Activated CD4-positive, alpha-beta memory T cell treated with anti-CD3 and anti-CD28 coated beads, Interleukin-2, amount 10 ng/mL, durations not matched to agents 7 days and 5 days (primary cell): ENCODE data around the gene RFX8. TPM values are rescaled to one million over a fixed set of nuclear protein-coding genes. Genes with fewer than 3 reads are reported as not detected.

Experiments used
- CTCF ChIA-PET: fragments of 350-600 bp; sonication (Branson Sonifier 250); formaldehyde crosslinking; loops from one replicate; lab custom pipeline; 2021; ENCODE audit warnings: antibody characterized with exemption, inconsistent platforms; lab: Charles Lee
- POLR2A ChIA-PET: fragments of 350-600 bp; sonication (Branson Sonifier 250); formaldehyde crosslinking; loops from one replicate; lab custom pipeline; 2021; ENCODE audit warnings: antibody characterized with exemption; lab: Charles Lee
- DNase-seq: peaks from one replicate; pipeline ENCODE4 v3.0.0-alpha.2; 2020
- H3K27ac Mint-ChIP-seq: one replicate; pipeline ENCODE4 v1.8.0; 2021; ENCODE audit warnings: mild to moderate bottlenecking, mixed read lengths
- H3K27me3 Mint-ChIP-seq: one replicate; pipeline ENCODE4 v1.8.0; 2021; ENCODE audit warnings: mixed read lengths
- H3K36me3 Mint-ChIP-seq: one replicate; pipeline ENCODE4 v1.8.0; 2021; ENCODE audit warnings: low read depth, mixed read lengths
- H3K4me1 Mint-ChIP-seq: one replicate; pipeline ENCODE4 v1.8.0; 2021; ENCODE audit warnings: mixed read lengths
- H3K4me3 Mint-ChIP-seq: one replicate; pipeline ENCODE4 v1.8.0; 2021; ENCODE audit warnings: mild to moderate bottlenecking, mixed read lengths
- H3K9me3 Mint-ChIP-seq: one replicate; pipeline ENCODE4 v1.8.0; 2021; ENCODE audit warnings: mixed read lengths
- total RNA-seq, 2 experiments: library from RNA; stranded (reverse); gene quantifications; one replicate each; pipeline ENCODE4 v1.2.3, GENCODE V29; 2021

The RFX8 gene
- total RNA-seq, 2 experiments from 2014 or later = 1.7 to 2.6 TPM

GRCh38 chr2:101479810-101480209 is 4.9 kb upstream of the RFX8 start:
- no peaks in the 10 kb centered on the region for H3K9me3 Mint-ChIP-seq
- H3K27me3 Mint-ChIP-seq = no peaks in the 10 kb centered on the region
- H3K36me3 Mint-ChIP-seq = no peaks in the 10 kb centered on the region
- no peak for DNase-seq
- POLR2A ChIA-PET = no interaction called here
- H3K4me3 Mint-ChIP-seq = no peak overlapping the region
- H3K4me1 Mint-ChIP-seq = peaks cover 26% of the 10 kb centered on the region
- no peak overlapping the region for H3K27ac Mint-ChIP-seq
- CTCF ChIA-PET = interaction anchor here (1.0 to 1.3 kb wide), 2 partner anchors 92 to 290 kb away, joined by 3 read pairs; partner anchors contain the start of gene CREG2

- no peak overlapping the region for H3K4me3 Mint-ChIP-seq
- H3K27me3 Mint-ChIP-seq = no peaks in the 10 kb centered on the region
- ChIA-PET POLR2A (no interaction called here), CTCF (interaction anchor here (1.0 to 1.3 kb wide), 2 partner anchors 91 to 291 kb away, joined by 3 read pairs; partner anchors contain the start of gene CREG2)
- peaks cover 28% of the 10 kb centered on the region for H3K4me1 Mint-ChIP-seq
- H3K36me3 Mint-ChIP-seq = no peaks in the 10 kb centered on the region
- DNase-seq = no peak
- H3K27ac Mint-ChIP-seq = no peak overlapping the region
- no peaks in the 10 kb centered on the region for H3K9me3 Mint-ChIP-seq
Measured at GRCh38 chr2:101479328-101479727, 4.4 kb upstream of the RFX8 start.

- H3K27me3 Mint-ChIP-seq = no peaks in the 10 kb centered on the region
Measured at GRCh38 chr2:101478181-101479001, 3.5 kb upstream of the RFX8 start.

GRCh38 chr2:101477556-101477955 is 2.6 kb upstream of the RFX8 start:
- DNase-seq = no peak
- ChIA-PET CTCF (no interaction called here), POLR2A (interaction anchor here (0.6 kb wide), 1 partner anchor 226 kb away, joined by 3 read pairs; no protein-coding TSS in a partner anchor)
- Mint-ChIP-seq H3K4me1 (peaks cover 40% of the 10 kb centered on the region), H3K36me3 (no peaks in the 10 kb centered on the region), H3K4me3 (no peak overlapping the region), H3K9me3 (no peaks in the 10 kb centered on the region), H3K27me3 (no peaks in the 10 kb centered on the region), H3K27ac (no peak overlapping the region)

More at GRCh38 chr2:101478181-101479001, 3.5 kb upstream of the RFX8 start:
- Mint-ChIP-seq H3K4me1 (peaks cover 32% of the 10 kb centered on the region), H3K4me3 (no peak overlapping the region), H3K27ac (no peak overlapping the region), H3K9me3 (no peaks in the 10 kb centered on the region), H3K36me3 (no peaks in the 10 kb centered on the region)
- ChIA-PET CTCF (no interaction called here), POLR2A (no interaction called here)
- no peak for DNase-seq

GRCh38 chr2:101476605-101477208 is 1.8 kb upstream of the RFX8 start:
- H3K27me3 Mint-ChIP-seq = no peaks in the 10 kb centered on the region

GRCh38 chr2:101473911-101474701 is 806 bp downstream of the RFX8 start:
- H3K9me3 Mint-ChIP-seq = no peaks in the 10 kb centered on the region
- H3K27me3 Mint-ChIP-seq = no peaks in the 10 kb centered on the region
- POLR2A ChIA-PET = interaction anchor here (0.5 to 3.2 kb wide), 20 partner anchors 13 to 761 kb away, joined by 3 to 31 read pairs (median 4); partner anchors contain the start of genes CNOT11, MAP4K4 and RNF149
- no peaks in the 10 kb centered on the region for H3K36me3 Mint-ChIP-seq
- peak overlapping the region; percentile 79 for H3K4me3 Mint-ChIP-seq
- CTCF ChIA-PET = interaction anchor here (0.8 to 1.5 kb wide), 7 partner anchors 11 to 349 kb away, joined by 3 to 5 read pairs (median 3); no protein-coding TSS in a partner anchor
- H3K4me1 Mint-ChIP-seq = peaks cover 40% of the 10 kb centered on the region
- peak overlapping the region; percentile 93 for H3K27ac Mint-ChIP-seq
- peak; percentile 59 for DNase-seq

More at GRCh38 chr2:101476605-101477208, 1.8 kb upstream of the RFX8 start:
- H3K36me3 Mint-ChIP-seq = no peaks in the 10 kb centered on the region
- DNase-seq = no peak
- POLR2A ChIA-PET = interaction anchor here (0.6 kb wide), 1 partner anchor 226 kb away, joined by 3 read pairs; no protein-coding TSS in a partner anchor
- H3K27ac Mint-ChIP-seq = no peak overlapping the region
- no peaks in the 10 kb centered on the region for H3K9me3 Mint-ChIP-seq
- peaks cover 46% of the 10 kb centered on the region for H3K4me1 Mint-ChIP-seq
- no peak overlapping the region for H3K4me3 Mint-ChIP-seq
- CTCF ChIA-PET = no interaction called here

- Mint-ChIP-seq H3K27me3 (no peaks in the 10 kb centered on the region), H3K36me3 (no peaks in the 10 kb centered on the region), H3K27ac (peak overlapping the region; percentile 83), H3K4me3 (peak overlapping the region; percentile 79), H3K9me3 (no peaks in the 10 kb centered on the region), H3K4me1 (peaks cover 40% of the 10 kb centered on the region)
- no peak for DNase-seq
- CTCF ChIA-PET = interaction anchor here (0.8 to 1.5 kb wide), 2 partner anchors 97 to 111 kb away, joined by 3 read pairs; no protein-coding TSS in a partner anchor
- POLR2A ChIA-PET = interaction anchor here (0.9 to 3.2 kb wide), 5 partner anchors 13 to 342 kb away, joined by 3 to 31 read pairs (median 11); partner anchors contain the start of genes CNOT11 and MAP4K4
Measured at GRCh38 chr2:101473591-101473910, 1.4 kb downstream of the RFX8 start.

- ChIA-PET POLR2A (no interaction called here), CTCF (no interaction called here)
- Mint-ChIP-seq H3K27ac (no peak overlapping the region), H3K4me1 (peaks cover 21% of the 10 kb centered on the region), H3K27me3 (no peaks in the 10 kb centered on the region), H3K36me3 (no peaks in the 10 kb centered on the region), H3K4me3 (no peak overlapping the region), H3K9me3 (no peaks in the 10 kb centered on the region)
- no peak for DNase-seq
Measured at GRCh38 chr2:101469863-101470262, 5.0 kb downstream of the RFX8 start.

- no peak overlapping the region for H3K4me3 Mint-ChIP-seq
- H3K36me3 Mint-ChIP-seq = peaks cover 13% of the 10 kb centered on the region
- H3K9me3 Mint-ChIP-seq = no peaks in the 10 kb centered on the region
- CTCF ChIA-PET = no interaction called here
- H3K4me1 Mint-ChIP-seq = peaks cover 5% of the 10 kb centered on the region
- H3K27ac Mint-ChIP-seq = no peak overlapping the region
- no peaks in the 10 kb centered on the region for H3K27me3 Mint-ChIP-seq
- POLR2A ChIA-PET = no interaction called here
- DNase-seq = no peak
Measured at GRCh38 chr2:101467306-101467705, 7.6 kb downstream of the RFX8 start.

- Mint-ChIP-seq H3K27me3 (no peaks in the 10 kb centered on the region), H3K27ac (no peak overlapping the region), H3K4me1 (no peaks in the 10 kb centered on the region), H3K36me3 (peaks cover 13% of the 10 kb centered on the region), H3K9me3 (no peaks in the 10 kb centered on the region), H3K4me3 (no peak overlapping the region)
- ChIA-PET CTCF (interaction anchor here (0.7 kb wide), 1 partner anchor 234 kb away, joined by 3 read pairs; no protein-coding TSS in a partner anchor), POLR2A (no interaction called here)
- no peak for DNase-seq
Measured at GRCh38 chr2:101466426-101466825, 8.5 kb downstream of the RFX8 start.

- Mint-ChIP-seq H3K27me3 (no peaks in the 10 kb centered on the region), H3K4me3 (no peak overlapping the region), H3K4me1 (no peaks in the 10 kb centered on the region), H3K36me3 (peaks cover 13% of the 10 kb centered on the region), H3K9me3 (no peaks in the 10 kb centered on the region), H3K27ac (no peak overlapping the region)
- ChIA-PET POLR2A (no interaction called here), CTCF (interaction anchor here (0.6 kb wide), 1 partner anchor 130 kb away, joined by 3 read pairs; no protein-coding TSS in a partner anchor)
- no peak for DNase-seq
Measured at GRCh38 chr2:101464841-101465240, 10.1 kb downstream of the RFX8 start.

- Mint-ChIP-seq H3K36me3 (peaks cover 13% of the 10 kb centered on the region), H3K4me1 (no peaks in the 10 kb centered on the region), H3K27me3 (no peaks in the 10 kb centered on the region), H3K9me3 (no peaks in the 10 kb centered on the region), H3K27ac (no peak overlapping the region), H3K4me3 (no peak overlapping the region)
- ChIA-PET CTCF (interaction anchor here (0.5 kb wide), 1 partner anchor 306 kb away, joined by 3 read pairs; no protein-coding TSS in a partner anchor), POLR2A (interaction anchor here (0.5 kb wide), 1 partner anchor 195 kb away, joined by 3 read pairs; no protein-coding TSS in a partner anchor)
- DNase-seq = no peak
Measured at GRCh38 chr2:101463911-101464641, 10.8 kb downstream of the RFX8 start.
